Left ventricle myocardium inferior (tissue), 1 donor: ENCODE results near the gene SYTL3. TPM values are rescaled to one million over a fixed set of nuclear protein-coding genes. Genes with fewer than 3 reads are reported as not detected.
"Not testable (repeated sequence)": the region's sequence is repeated elsewhere in the genome, so short reads cannot be mapped to it uniquely, and the experiment has no call there.

Experiments used
- DNase-seq: peaks from one replicate; pipeline ENCODE4 v3.0.0-alpha.2; 2020
- H3K27ac ChIP-seq: fragments of 200-600 bp; replicated peaks from 2 replicates; pipeline ENCODE4 v1.8.0; 2021
- H3K27me3 ChIP-seq: fragments of 200-600 bp; 2 replicates; pipeline ENCODE4 v1.8.0; 2021; ENCODE audit warnings: low read depth
- H3K36me3 ChIP-seq: fragments of 200-600 bp; 2 replicates; pipeline ENCODE4 v1.8.0; 2021
- H3K4me1 ChIP-seq: fragments of 200-600 bp; 2 replicates; pipeline ENCODE4 v1.8.0; 2021
- H3K4me3 ChIP-seq: fragments of 200-600 bp; 2 replicates; pipeline ENCODE4 v1.8.0; 2021; ENCODE audit warnings: mild to moderate bottlenecking, moderate library complexity
- H3K9me3 ChIP-seq: fragments of 200-600 bp; replicated peaks from 2 replicates; pipeline ENCODE4 v1.8.0; 2021
- intact Hi-C: fragments of 100-400 bp; cut with micrococcal nuclease; formaldehyde crosslinking; loops from one replicate; pipeline ENCODE4 v1.11.0; 2022
- total RNA-seq: library from RNA; stranded (reverse); fragmentation: NEBNext Ultra II Directional; extraction: Animal tissue kit (Norgen Biotek cat#: 25700); gene quantifications from one replicate; pipeline ENCODE4 v1.2.1, GENCODE V29; 2021
- TF ChIP-seq, protein P1 (sequence below): fragments of 200-600 bp; IDR thresholded peaks from 2 replicates; pipeline ENCODE4 v1.8.0; 2021; ENCODE audit warnings: antibody characterized with exemption, mild to moderate bottlenecking, borderline replicate concordance
- donor health status: DM: no; HTN: yes; CAD: no; lungs with severe emphysema.

The SYTL3 gene
- total RNA-seq, 1 donor from 2014 or later: 11.2 TPM

DNA sequence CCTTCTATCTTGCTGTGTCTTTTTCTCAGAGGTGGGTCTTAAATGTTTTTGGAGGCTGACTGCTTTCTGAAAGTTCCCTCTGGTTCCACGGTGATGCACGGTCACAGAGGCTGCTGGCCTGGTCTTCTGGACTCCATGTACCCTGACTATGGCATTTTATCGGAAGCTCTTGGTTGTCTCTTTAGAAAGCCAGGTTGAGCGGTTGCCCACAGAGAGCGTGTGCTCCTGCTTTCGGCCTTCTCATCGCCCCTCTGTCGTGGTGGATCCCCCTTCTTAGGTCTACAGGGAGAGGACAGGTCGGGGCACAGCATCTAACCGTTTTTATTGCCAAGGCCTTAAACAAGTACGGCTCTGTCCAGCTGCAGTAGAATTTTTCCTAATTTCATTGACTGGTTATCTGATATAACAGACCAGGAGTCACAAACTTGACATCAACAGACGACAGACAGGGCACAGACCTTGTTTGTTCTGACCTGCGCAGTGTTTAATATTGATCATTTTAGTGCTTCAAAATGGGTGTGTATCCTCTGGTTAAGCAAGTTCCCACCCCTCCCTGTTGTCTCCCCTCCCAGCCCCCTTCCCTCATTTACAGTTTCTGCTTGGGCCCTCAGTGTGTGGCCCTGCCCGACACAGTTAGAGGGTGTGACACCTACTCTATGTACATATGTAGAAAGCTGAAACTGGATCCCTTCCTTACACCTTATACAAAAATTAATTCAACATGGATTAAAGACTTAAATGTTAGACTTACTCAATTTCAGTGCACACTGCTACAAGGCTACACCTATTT lies 24.7 kb downstream of the SYTL3 start:
- Histone ChIP-seq H3K36me3 (no peaks in the 10 kb centered on the region), H3K4me3 (no peak overlapping the region), H3K27me3 (no peaks in the 10 kb centered on the region), H3K9me3 (no peaks in the 10 kb centered on the region), H3K4me1 (no peaks in the 10 kb centered on the region), H3K27ac (no peak overlapping the region)
- DNase-seq: no peak
- intact Hi-C loops: no loop called here
- TF ChIP-seq, protein P1, sequence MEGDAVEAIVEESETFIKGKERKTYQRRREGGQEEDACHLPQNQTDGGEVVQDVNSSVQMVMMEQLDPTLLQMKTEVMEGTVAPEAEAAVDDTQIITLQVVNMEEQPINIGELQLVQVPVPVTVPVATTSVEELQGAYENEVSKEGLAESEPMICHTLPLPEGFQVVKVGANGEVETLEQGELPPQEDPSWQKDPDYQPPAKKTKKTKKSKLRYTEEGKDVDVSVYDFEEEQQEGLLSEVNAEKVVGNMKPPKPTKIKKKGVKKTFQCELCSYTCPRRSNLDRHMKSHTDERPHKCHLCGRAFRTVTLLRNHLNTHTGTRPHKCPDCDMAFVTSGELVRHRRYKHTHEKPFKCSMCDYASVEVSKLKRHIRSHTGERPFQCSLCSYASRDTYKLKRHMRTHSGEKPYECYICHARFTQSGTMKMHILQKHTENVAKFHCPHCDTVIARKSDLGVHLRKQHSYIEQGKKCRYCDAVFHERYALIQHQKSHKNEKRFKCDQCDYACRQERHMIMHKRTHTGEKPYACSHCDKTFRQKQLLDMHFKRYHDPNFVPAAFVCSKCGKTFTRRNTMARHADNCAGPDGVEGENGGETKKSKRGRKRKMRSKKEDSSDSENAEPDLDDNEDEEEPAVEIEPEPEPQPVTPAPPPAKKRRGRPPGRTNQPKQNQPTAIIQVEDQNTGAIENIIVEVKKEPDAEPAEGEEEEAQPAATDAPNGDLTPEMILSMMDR: no peak

DNA sequence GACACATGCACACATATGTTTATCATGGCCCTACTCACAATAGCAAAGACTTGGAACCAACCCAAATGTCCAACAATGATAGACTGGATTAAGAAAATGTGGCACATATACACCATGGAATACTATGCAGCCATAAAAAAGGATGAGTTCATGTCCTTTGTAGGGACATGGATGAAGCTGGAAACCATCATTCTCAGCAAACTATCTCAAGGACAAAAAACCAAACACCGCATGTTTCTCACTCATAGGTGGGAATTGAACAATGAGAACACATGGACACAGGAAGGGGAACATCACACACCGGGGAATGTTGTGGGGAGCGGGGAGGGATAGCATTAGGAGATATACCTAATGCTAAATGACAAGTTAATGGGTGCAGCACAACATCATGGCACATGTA lies 27.2 kb downstream of the SYTL3 start:
- DNase-seq, H3K4me3 ChIP-seq, H3K36me3 ChIP-seq, H3K9me3 ChIP-seq, intact Hi-C loops, H3K27ac ChIP-seq, H3K27me3 ChIP-seq, H3K4me1 ChIP-seq: not testable (repeated sequence)

DNA sequence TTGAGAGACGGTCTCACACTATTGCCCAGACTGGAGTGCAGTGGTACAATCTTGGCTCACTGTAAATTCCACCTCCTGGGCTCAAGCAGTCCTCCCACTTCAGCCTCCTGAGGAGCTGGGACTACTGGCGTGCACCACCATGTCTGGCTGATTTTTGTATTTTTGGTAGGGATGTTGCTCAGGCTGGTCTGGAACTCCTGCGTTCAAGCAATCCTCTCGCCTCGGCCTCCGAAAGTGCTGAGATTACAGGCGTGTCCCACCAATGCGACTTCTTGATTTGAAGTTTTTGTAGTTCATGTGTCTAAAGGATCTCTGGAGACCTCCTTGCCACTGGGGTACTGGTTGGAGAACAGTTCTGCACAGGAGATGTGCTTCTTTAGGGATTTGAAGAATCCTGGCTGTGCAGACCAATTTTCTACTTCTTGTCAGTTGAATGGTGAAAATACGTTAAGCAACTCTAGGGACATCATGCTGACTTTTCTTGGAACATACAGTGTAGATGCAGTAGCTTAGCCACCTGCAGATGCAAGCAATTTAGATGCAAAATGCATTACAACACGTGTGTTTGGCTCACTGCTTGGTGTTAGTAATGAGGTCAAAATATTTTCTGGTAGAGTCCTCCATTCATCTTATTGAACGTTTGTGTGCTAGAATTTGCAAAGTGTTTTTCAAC lies 28.2 kb downstream of the SYTL3 start:
- TF ChIP-seq, protein P1: no peak
- Histone ChIP-seq H3K4me3 (no peak overlapping the region), H3K4me1 (no peaks in the 10 kb centered on the region), H3K27me3 (no peaks in the 10 kb centered on the region), H3K36me3 (no peaks in the 10 kb centered on the region), H3K9me3 (no peaks in the 10 kb centered on the region), H3K27ac (no peak overlapping the region)
- DNase-seq: no peak
- intact Hi-C loops: no loop called here

DNA sequence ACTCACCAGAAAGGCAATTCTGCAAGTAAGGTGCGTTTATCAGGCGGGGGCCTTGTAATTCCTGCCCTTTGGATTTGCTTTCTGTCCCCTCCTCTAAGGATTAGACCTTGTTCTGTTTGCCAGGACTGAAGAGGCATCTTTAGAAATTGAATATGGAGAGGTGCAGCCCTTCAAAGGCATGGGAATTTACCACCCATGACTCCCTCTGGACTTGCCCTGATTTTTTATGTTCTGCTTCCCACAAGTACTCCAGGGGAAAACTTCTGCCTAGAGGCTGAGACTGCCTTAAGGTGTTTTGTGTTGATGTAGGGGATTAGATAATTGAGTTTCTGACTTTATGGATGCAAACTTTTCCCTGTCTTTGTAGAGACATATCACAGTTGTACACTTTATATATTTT lies 30.2 kb downstream of the SYTL3 start:
- TF ChIP-seq, protein P1: no peak
- no peak for DNase-seq
- intact Hi-C loops: no loop called here

DNA sequence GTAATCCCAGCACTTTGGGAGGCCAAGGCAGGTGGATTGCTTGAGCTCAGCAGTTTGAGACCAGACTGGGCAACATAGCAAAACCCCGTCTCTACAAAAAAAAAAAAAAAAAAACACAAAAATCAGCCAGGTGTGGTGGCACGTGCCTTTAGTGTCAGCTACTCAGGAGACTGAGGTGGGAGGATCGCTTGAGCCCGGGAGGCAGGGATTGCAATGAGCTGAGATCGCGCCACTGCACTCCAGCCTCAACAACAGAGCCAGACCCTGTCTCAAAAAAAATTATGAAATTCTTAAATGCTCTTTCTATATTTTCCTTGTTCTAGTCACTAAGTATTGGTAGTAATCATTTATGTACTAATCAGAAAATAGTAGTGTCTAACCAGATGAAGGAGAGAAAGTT lies 30.6 kb downstream of the SYTL3 start:
- TF ChIP-seq, protein P1: no peak
- no peaks in the 10 kb centered on the region for H3K36me3 ChIP-seq
- H3K27ac ChIP-seq: no peak overlapping the region
- no peaks in the 10 kb centered on the region for H3K4me1 ChIP-seq
- H3K27me3 ChIP-seq: no peaks in the 10 kb centered on the region
- H3K9me3 ChIP-seq: no peaks in the 10 kb centered on the region
- DNase-seq: no peak
- H3K4me3 ChIP-seq: no peak overlapping the region
- intact Hi-C loops: no loop called here

More for the DNA sequence above, 30.2 kb downstream of the SYTL3 start:
- no peak overlapping the region for H3K27ac ChIP-seq
- no peaks in the 10 kb centered on the region for H3K36me3 ChIP-seq
- no peaks in the 10 kb centered on the region for H3K27me3 ChIP-seq
- H3K9me3 ChIP-seq: no peaks in the 10 kb centered on the region
- H3K4me3 ChIP-seq: no peak overlapping the region
- no peaks in the 10 kb centered on the region for H3K4me1 ChIP-seq

DNA sequence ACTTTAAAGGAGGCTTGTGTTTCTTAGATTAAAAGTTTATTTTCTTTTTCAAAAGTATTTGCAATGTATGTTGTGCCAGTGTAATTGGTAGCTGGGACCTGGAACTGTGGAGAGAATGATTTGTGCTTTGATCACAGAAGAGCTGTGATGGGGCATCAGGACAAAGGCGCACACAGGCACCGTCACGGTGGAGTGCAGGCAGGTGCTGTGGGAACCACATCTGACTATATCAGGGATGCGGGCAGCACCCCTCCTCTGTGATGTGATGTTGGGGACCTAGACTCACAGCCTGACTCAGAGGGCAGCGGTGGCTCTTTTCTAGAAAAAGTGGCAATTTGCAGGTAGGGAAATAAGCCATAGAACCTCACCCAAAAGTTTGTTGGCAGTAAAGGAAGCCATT lies 34.5 kb downstream of the SYTL3 start:
- no peak for DNase-seq
- Histone ChIP-seq H3K27ac (no peak overlapping the region), H3K36me3 (no peaks in the 10 kb centered on the region), H3K4me1 (no peaks in the 10 kb centered on the region), H3K27me3 (no peaks in the 10 kb centered on the region), H3K4me3 (no peak overlapping the region), H3K9me3 (no peaks in the 10 kb centered on the region)
- intact Hi-C loops: no loop called here
- TF ChIP-seq, protein P1: no peak
